ENCODE data around the gene SPP2. TPM values are rescaled to one million over a fixed set of nuclear protein-coding genes. Genes with fewer than 3 reads are reported as not detected.

Gene SPP2
- total RNA-seq, 1 experiment from 2014 or later = not detected

- TF ChIP-seq POLR2AphosphoS5 (IDR thresholded peaks at IDR 0.05; ENCODE audit: low read depth, low read length) = no peak
- no peak for TF ChIP-seq CTCF (IDR thresholded peaks at IDR 0.05)
- TF ChIP-seq TCF7L2 (IDR thresholded peaks at IDR 0.05; ENCODE audit: low read depth, low read length) = no peak
- no peak for TF ChIP-seq SIN3A (IDR thresholded peaks at IDR 0.05; ENCODE audit: borderline replicate concordance, insufficient read depth, low read depth, low read length)
- TF ChIP-seq, protein P1, sequence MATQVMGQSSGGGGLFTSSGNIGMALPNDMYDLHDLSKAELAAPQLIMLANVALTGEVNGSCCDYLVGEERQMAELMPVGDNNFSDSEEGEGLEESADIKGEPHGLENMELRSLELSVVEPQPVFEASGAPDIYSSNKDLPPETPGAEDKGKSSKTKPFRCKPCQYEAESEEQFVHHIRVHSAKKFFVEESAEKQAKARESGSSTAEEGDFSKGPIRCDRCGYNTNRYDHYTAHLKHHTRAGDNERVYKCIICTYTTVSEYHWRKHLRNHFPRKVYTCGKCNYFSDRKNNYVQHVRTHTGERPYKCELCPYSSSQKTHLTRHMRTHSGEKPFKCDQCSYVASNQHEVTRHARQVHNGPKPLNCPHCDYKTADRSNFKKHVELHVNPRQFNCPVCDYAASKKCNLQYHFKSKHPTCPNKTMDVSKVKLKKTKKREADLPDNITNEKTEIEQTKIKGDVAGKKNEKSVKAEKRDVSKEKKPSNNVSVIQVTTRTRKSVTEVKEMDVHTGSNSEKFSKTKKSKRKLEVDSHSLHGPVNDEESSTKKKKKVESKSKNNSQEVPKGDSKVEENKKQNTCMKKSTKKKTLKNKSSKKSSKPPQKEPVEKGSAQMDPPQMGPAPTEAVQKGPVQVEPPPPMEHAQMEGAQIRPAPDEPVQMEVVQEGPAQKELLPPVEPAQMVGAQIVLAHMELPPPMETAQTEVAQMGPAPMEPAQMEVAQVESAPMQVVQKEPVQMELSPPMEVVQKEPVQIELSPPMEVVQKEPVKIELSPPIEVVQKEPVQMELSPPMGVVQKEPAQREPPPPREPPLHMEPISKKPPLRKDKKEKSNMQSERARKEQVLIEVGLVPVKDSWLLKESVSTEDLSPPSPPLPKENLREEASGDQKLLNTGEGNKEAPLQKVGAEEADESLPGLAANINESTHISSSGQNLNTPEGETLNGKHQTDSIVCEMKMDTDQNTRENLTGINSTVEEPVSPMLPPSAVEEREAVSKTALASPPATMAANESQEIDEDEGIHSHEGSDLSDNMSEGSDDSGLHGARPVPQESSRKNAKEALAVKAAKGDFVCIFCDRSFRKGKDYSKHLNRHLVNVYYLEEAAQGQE (IDR thresholded peaks at IDR 0.05; ENCODE audit: insufficient read depth in 1 of 2, low read depth in 2 of 2, low read length in 1 of 2) = no peak
- ChIA-PET CTCF (interaction anchor here (1.0 kb wide), 1 partner anchor 205 kb away, joined by 3 read pairs; no protein-coding TSS in a partner anchor), POLR2A (no interaction called here)
- intact Hi-C loops (cut with micrococcal nuclease; ENCODE audit: unreplicated experiment) (no loop called here), in situ Hi-C loops (cut with HindIII; ENCODE audit: low pct_unique_long_range_greater_than_20kb, low sequenced_read_pairs) (no loop called here)
- BruUV-seq (replicated peaks) = no TSS peak
- Histone ChIP-seq H3K27me3 (ENCODE audit: control insufficient read depth, insufficient read depth, low read length) (no peaks in the 10 kb centered on the region), H3K9me3 (ENCODE audit: control insufficient read depth, insufficient read depth, low read depth, low read length) (no peaks in the 10 kb centered on the region), H3K4me1 (ENCODE audit: control insufficient read depth, insufficient read depth, low read length) (no peaks in the 10 kb centered on the region), H3K4me3 (ENCODE audit: low read depth in 2 of 2, low read length in 2 of 2) (no peak overlapping the region), H3K36me3 (ENCODE audit: control insufficient read depth, insufficient read depth, low read length) (no peaks in the 10 kb centered on the region), H3K27ac (ENCODE audit: low read length) (no peak overlapping the region)
- DNase-seq (ENCODE audit: low read depth, low spot score) = no peak
- no peak for ATAC-seq
Measured at GRCh38 chr2:234076451-234076850, 25.9 kb downstream of the SPP2 start.

DNA sequence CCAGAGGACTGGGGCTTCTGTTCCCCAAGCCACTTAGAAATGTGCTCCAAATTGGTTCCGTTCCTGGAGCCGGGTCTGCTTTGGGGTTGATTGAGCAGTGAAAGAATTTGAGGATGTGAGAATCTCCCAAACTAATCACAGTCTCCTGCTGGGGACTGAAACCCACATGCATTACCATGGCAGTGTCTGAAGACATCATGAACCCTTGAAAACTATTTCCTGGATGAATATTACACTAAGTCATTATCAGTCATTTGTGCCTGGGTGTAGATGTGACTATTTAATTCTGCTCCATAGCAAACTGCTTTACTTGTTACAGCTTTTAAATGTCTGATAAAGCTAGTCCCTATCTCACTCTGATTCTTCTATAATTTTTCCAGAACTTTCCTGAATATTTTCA is 27.6 kb downstream of the SPP2 start:
- TF ChIP-seq CTCF (IDR thresholded peaks at IDR 0.05) (no peak), SIN3A (IDR thresholded peaks at IDR 0.05; ENCODE audit: borderline replicate concordance, insufficient read depth, low read depth, low read length) (no peak), POLR2AphosphoS5 (IDR thresholded peaks at IDR 0.05; ENCODE audit: low read depth, low read length) (no peak), TCF7L2 (IDR thresholded peaks at IDR 0.05; ENCODE audit: low read depth, low read length) (no peak)
- TF ChIP-seq, protein P1 (IDR thresholded peaks at IDR 0.05; ENCODE audit: insufficient read depth in 1 of 2, low read depth in 2 of 2, low read length in 1 of 2) = no peak
- Histone ChIP-seq H3K27me3 (ENCODE audit: control insufficient read depth, insufficient read depth, low read length) (no peaks in the 10 kb centered on the region), H3K4me3 (ENCODE audit: low read depth in 2 of 2, low read length in 2 of 2) (no peak overlapping the region), H3K27ac (ENCODE audit: low read length) (no peak overlapping the region), H3K4me1 (ENCODE audit: control insufficient read depth, insufficient read depth, low read length) (no peaks in the 10 kb centered on the region), H3K9me3 (ENCODE audit: control insufficient read depth, insufficient read depth, low read depth, low read length) (no peaks in the 10 kb centered on the region), H3K36me3 (ENCODE audit: control insufficient read depth, insufficient read depth, low read length) (no peaks in the 10 kb centered on the region)
- no peak for ATAC-seq
- no TSS peak for BruUV-seq (replicated peaks)
- ChIA-PET POLR2A (no interaction called here), CTCF (no interaction called here)
- in situ Hi-C loops (cut with HindIII; ENCODE audit: low pct_unique_long_range_greater_than_20kb, low sequenced_read_pairs) = no loop called here
- intact Hi-C loops (cut with micrococcal nuclease; ENCODE audit: unreplicated experiment) = no loop called here
- DNase-seq (ENCODE audit: low read depth, low spot score) = no peak
